Ramos (cell line): ENCODE data around the gene LAX1.
"Not testable (repeated sequence)": the region's sequence is repeated elsewhere in the genome, so short reads cannot be mapped to it uniquely, and the experiment has no call there.

Source experiments
- in situ Hi-C: fragments of 300-500 bp; cut with MboI; formaldehyde crosslinking; loops from one replicate; pipeline ENCODE4 v1.14.3; 2022; ENCODE audit warnings: low sequenced_read_pairs; ENCODE audit not compliant: unreplicated experiment

LAX1 gene

GRCh38 chr1:203765029-203765837 lies at the start of gene LAX1:
TSS of gene LAX1 (plus strand) at chr1:203765183. CDS start at chr1:203765566, 383 bp downstream.
- in situ Hi-C loops: no loop called here

- in situ Hi-C loops: no loop called here
These were observed 47.9 kb upstream of the LAX1 start for GRCh38 chr1:203717120-203717519.

- in situ Hi-C loops: no loop called here
These were observed 44.7 kb upstream of the LAX1 start for GRCh38 chr1:203720242-203720641.

- in situ Hi-C loops: no loop called here
These were observed 42.1 kb upstream of the LAX1 start for GRCh38 chr1:203722909-203723308.

- in situ Hi-C loops: loop anchor here (25.0 kb wide), 1 partner anchor 786 kb away; the partner anchor contains the start of gene MDM4
These were observed 38.5 kb upstream of the LAX1 start for GRCh38 chr1:203726417-203726867.

- in situ Hi-C loops: loop anchor here (25.0 kb wide), 1 partner anchor 779 kb away; the partner anchor contains the start of gene MDM4
These were observed 31.7 kb upstream of the LAX1 start for GRCh38 chr1:203733009-203733863.

- in situ Hi-C loops: loop anchor here (25.0 kb wide), 1 partner anchor 770 kb away; the partner anchor contains the start of gene MDM4
These were observed 22.5 kb upstream of the LAX1 start for GRCh38 chr1:203742436-203742835.

- in situ Hi-C loops: loop anchor here (25.0 kb wide), 1 partner anchor 769 kb away; the partner anchor contains the start of gene MDM4
These were observed 21.9 kb upstream of the LAX1 start for GRCh38 chr1:203743091-203743571.

GRCh38 chr1:203744075-203744972 lies 20.7 kb upstream of the LAX1 start:
- in situ Hi-C loops: loop anchor here (25.0 kb wide), 1 partner anchor 768 kb away; the partner anchor contains the start of gene MDM4

- in situ Hi-C loops: loop anchor here (25.0 kb wide), 1 partner anchor 766 kb away; the partner anchor contains the start of gene MDM4
These were observed 18.7 kb upstream of the LAX1 start for GRCh38 chr1:203746281-203746680.

- in situ Hi-C loops: loop anchor here (10.0 kb wide), 1 partner anchor 476 kb away; no protein-coding TSS in a partner anchor
These were observed 13.9 kb upstream of the LAX1 start for GRCh38 chr1:203751051-203751450.

- in situ Hi-C loops: loop anchor here (10.0 kb wide), 1 partner anchor 477 kb away; no protein-coding TSS in a partner anchor
These were observed 13.2 kb upstream of the LAX1 start for GRCh38 chr1:203751618-203752361.

- in situ Hi-C loops: loop anchor here (10.0 kb wide), 1 partner anchor 480 kb away; no protein-coding TSS in a partner anchor
These were observed 10.5 kb upstream of the LAX1 start for GRCh38 chr1:203754455-203754864.

- in situ Hi-C loops: loop anchor here (10.0 kb wide), 1 partner anchor 481 kb away; no protein-coding TSS in a partner anchor
These were observed 8.9 kb upstream of the LAX1 start for GRCh38 chr1:203756036-203756435.

- in situ Hi-C loops: loop anchor here (10.0 kb wide), 1 partner anchor 484 kb away; no protein-coding TSS in a partner anchor
These were observed 6.2 kb upstream of the LAX1 start for GRCh38 chr1:203758749-203759148.

GRCh38 chr1:203760506-203760905 lies 4.5 kb upstream of the LAX1 start:
- in situ Hi-C loops: no loop called here

GRCh38 chr1:203761958-203762357 lies 3.0 kb upstream of the LAX1 start:
- in situ Hi-C loops: not testable (repeated sequence)

- in situ Hi-C loops: no loop called here
These were observed 1.5 kb upstream of the LAX1 start for GRCh38 chr1:203763505-203763904.
